BE2C (cell line): ENCODE results near the gene CCL7. TPM values are rescaled to one million over a fixed set of nuclear protein-coding genes. Genes with fewer than 3 reads are reported as not detected.

Experiments used
- DNase-seq: peaks from one replicate; pipeline ENCODE4 v3.0.0-alpha.2; 2020
- H3K27me3 ChIP-seq: fragments of 250-450 bp; sonication (Bioruptor Pico); 2 replicates; pipeline ENCODE4 v1.5.1; 2020; ENCODE audit warnings: mild to moderate bottlenecking
- H3K36me3 ChIP-seq: fragments of 250-450 bp; sonication (Bioruptor Pico); 2 replicates; pipeline ENCODE4 v1.5.1; 2020; ENCODE audit warnings: mild to moderate bottlenecking
- H3K4me1 ChIP-seq: fragments of 250-450 bp; sonication (Bioruptor Pico); 2 replicates; pipeline ENCODE4 v1.5.1; 2020
- H3K4me3 ChIP-seq: 2 replicates; pipeline ENCODE4 v1.5.1; 2011; ENCODE audit warnings: low read depth, low read length
- H3K9me3 ChIP-seq: fragments of 250-450 bp; sonication (Bioruptor Pico); 2 replicates; pipeline ENCODE4 v1.5.1; 2020
- polyA plus RNA-seq: library from polyadenylated mRNA; unstranded; fragments of >200 nt; gene quantifications from one replicate; pipeline ENCODE4 v1.2.1, GENCODE V29; 2012; ENCODE audit warnings: low read depth, missing spikeins; ENCODE audit not compliant: insufficient read length, insufficient read depth
- TF ChIP-seq, protein P1 (sequence below): IDR thresholded peaks from 2 replicates; pipeline ENCODE4 v1.5.1; 2012; ENCODE audit warnings: mild to moderate bottlenecking, low read depth, low read length

CCL7 gene
- polyA plus RNA-seq = not detected

- Histone ChIP-seq H3K4me3 (no peak within 1 kb of the TSS), H3K9me3 (no peaks in the 10 kb centered on the region), H3K36me3 (no peaks in the 10 kb centered on the region), H3K4me1 (no peaks in the 10 kb centered on the region), H3K27me3 (peaks cover 3% of the 10 kb centered on the region; the same call in 1 of the 2 replicates)
- TF ChIP-seq, protein P1, sequence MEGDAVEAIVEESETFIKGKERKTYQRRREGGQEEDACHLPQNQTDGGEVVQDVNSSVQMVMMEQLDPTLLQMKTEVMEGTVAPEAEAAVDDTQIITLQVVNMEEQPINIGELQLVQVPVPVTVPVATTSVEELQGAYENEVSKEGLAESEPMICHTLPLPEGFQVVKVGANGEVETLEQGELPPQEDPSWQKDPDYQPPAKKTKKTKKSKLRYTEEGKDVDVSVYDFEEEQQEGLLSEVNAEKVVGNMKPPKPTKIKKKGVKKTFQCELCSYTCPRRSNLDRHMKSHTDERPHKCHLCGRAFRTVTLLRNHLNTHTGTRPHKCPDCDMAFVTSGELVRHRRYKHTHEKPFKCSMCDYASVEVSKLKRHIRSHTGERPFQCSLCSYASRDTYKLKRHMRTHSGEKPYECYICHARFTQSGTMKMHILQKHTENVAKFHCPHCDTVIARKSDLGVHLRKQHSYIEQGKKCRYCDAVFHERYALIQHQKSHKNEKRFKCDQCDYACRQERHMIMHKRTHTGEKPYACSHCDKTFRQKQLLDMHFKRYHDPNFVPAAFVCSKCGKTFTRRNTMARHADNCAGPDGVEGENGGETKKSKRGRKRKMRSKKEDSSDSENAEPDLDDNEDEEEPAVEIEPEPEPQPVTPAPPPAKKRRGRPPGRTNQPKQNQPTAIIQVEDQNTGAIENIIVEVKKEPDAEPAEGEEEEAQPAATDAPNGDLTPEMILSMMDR = no peak
- DNase-seq = no peak
Measured at GRCh38 chr17:34269969-34270368, at the start of gene CCL7. TSS of gene CCL7 (plus strand) at chr17:34270221. CDS start at chr17:34270291, 70 bp downstream.

DNA sequence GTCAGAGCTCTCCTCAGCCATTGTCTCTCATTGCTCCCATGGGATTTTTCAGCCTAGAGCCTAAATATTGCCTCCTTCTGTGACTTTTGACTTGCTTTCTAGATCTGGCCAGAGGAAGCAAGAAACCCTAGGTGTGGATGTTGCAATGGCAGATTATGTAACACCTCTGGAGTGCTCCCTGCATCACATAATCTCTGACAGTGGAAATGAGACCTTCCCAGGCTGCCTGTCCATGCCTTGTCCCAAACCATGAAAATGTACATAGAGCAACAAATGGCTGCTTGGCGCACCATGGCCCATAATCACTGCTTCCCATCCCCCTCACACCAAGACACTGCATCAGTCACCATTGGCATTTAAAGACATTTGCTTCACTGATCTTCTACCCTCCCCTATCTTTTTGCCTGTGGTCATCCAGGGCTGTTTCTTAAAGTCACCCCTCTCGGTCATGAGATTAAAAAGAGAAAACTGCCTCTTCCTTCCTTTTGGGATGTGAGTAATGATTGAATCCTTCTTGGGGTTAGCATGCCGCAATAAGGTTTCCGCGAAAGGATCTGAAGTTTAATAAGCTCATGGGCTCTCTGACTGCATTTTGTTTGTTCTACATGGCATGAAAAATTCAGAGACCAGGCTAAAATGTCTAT, 49.1 kb upstream of the CCL7 start:
- Histone ChIP-seq H3K9me3 (no peaks in the 10 kb centered on the region), H3K4me1 (no peaks in the 10 kb centered on the region), H3K4me3 (no peak overlapping the region), H3K36me3 (no peaks in the 10 kb centered on the region), H3K27me3 (no peaks in the 10 kb centered on the region; the same call in 1 of the 2 replicates)
- TF ChIP-seq, protein P1 = no peak
- DNase-seq = no peak

DNA sequence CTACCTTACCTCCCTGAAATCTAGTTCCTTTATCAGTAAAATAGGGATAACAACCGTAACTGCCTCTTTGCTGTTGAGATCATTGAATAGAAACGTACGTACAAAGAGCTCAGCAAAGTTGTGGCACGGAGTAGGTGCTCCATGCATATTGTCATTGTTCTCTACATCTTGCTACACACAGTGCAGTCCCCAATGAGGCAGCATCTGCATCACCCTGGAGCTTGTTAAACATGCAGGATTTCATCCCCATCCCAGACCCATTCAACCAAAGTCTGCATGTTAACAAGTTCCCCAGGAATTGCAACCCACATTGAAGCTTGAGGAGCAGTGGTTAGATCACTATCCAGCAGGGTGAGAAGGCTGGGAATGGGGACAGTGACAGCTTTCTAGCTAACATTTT, 48.6 kb upstream of the CCL7 start:
- Histone ChIP-seq H3K4me3 (no peak overlapping the region), H3K9me3 (no peaks in the 10 kb centered on the region), H3K4me1 (no peaks in the 10 kb centered on the region), H3K27me3 (no peaks in the 10 kb centered on the region; the same call in 1 of the 2 replicates), H3K36me3 (no peaks in the 10 kb centered on the region)
- no peak for DNase-seq
- TF ChIP-seq, protein P1 = no peak

DNA sequence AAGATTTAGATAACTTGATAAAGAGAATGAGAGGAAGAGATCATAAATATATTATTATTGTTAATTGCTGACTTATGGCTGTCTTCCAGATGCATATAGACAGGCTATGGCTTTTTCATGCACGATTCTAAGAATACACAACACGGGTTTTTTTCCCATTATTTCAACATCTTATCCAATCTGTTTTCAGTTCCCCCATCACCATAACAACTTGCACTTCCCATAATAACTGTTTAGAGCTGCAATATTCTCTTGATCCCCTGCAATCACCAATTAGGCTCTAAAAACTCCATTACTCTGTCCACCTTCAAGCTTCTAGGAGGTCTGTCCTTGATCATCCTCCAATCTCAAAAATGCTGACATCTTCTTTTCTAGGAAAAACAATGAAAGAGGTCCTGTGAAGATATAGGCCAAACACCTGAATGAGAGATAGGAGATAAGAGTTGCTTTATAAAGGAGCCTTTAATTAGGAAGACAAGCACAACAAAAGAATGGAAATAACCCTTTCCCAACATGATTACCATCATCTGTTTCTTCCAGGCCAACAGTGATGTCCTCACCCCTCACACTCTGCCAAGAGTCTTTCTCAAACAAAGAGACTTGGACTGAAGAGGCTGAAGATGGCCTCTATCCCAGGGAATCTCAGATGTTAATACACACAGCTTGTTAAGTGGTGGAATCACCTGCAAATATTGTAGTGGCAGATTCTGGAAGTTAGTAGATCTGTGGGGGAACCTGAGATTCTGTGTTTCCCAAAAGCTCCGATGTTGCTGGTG, 47.1 kb upstream of the CCL7 start:
- Histone ChIP-seq H3K4me3 (no peak overlapping the region), H3K4me1 (no peaks in the 10 kb centered on the region), H3K36me3 (no peaks in the 10 kb centered on the region), H3K27me3 (no peaks in the 10 kb centered on the region; the same call in 1 of the 2 replicates), H3K9me3 (no peaks in the 10 kb centered on the region)
- no peak for DNase-seq
- TF ChIP-seq, protein P1 = no peak

- TF ChIP-seq, protein P1 = no peak
- no peaks in the 10 kb centered on the region; the same call in 1 of the 2 replicates for H3K27me3 ChIP-seq
- no peak for DNase-seq
- no peaks in the 10 kb centered on the region for H3K4me1 ChIP-seq
- H3K9me3 ChIP-seq = no peaks in the 10 kb centered on the region
- H3K36me3 ChIP-seq = no peaks in the 10 kb centered on the region
- no peak overlapping the region for H3K4me3 ChIP-seq
Measured at GRCh38 chr17:34225046-34225445, 45.0 kb upstream of the CCL7 start.
